SK-N-SH treated with all-trans-retinoic acid at 6 μM for 48 hours (cell line): ENCODE results near the gene PDCL3.

Source experiments
- ARNTL ChIP-seq: fragments of 450-650 bp; formaldehyde crosslinking; IDR thresholded peaks from 2 replicates; pipeline ENCODE4 v1.5.0; 2020; ENCODE audit warnings: low read depth, mild to moderate bottlenecking, moderate library complexity, borderline replicate concordance
- PATZ1 ChIP-seq: fragments of 250-450 bp; sonication (Bioruptor Pico); IDR thresholded peaks from 2 replicates; pipeline ENCODE4 v1.8.0; 2020; ENCODE audit warnings: mild to moderate bottlenecking, moderate library complexity, borderline replicate concordance
- TOX ChIP-seq: fragments of 250-450 bp; sonication (Bioruptor Pico); IDR thresholded peaks from 2 replicates; pipeline ENCODE4 v1.8.0; 2021; ENCODE audit warnings: mild to moderate bottlenecking, moderate library complexity, borderline replicate concordance
- ZFP30 ChIP-seq: fragments of 450-650 bp; formaldehyde crosslinking; IDR thresholded peaks from 2 replicates; pipeline ENCODE4 v1.5.0; 2022; ENCODE audit warnings: mild to moderate bottlenecking, moderate library complexity
- TF ChIP-seq, protein P1 (sequence below): fragments of 250-450 bp; sonication (Bioruptor Pico); IDR thresholded peaks from 2 replicates; pipeline ENCODE4 v1.5.0; 2020; ENCODE audit warnings: mild to moderate bottlenecking, moderate library complexity

- TF ChIP-seq, protein P1, sequence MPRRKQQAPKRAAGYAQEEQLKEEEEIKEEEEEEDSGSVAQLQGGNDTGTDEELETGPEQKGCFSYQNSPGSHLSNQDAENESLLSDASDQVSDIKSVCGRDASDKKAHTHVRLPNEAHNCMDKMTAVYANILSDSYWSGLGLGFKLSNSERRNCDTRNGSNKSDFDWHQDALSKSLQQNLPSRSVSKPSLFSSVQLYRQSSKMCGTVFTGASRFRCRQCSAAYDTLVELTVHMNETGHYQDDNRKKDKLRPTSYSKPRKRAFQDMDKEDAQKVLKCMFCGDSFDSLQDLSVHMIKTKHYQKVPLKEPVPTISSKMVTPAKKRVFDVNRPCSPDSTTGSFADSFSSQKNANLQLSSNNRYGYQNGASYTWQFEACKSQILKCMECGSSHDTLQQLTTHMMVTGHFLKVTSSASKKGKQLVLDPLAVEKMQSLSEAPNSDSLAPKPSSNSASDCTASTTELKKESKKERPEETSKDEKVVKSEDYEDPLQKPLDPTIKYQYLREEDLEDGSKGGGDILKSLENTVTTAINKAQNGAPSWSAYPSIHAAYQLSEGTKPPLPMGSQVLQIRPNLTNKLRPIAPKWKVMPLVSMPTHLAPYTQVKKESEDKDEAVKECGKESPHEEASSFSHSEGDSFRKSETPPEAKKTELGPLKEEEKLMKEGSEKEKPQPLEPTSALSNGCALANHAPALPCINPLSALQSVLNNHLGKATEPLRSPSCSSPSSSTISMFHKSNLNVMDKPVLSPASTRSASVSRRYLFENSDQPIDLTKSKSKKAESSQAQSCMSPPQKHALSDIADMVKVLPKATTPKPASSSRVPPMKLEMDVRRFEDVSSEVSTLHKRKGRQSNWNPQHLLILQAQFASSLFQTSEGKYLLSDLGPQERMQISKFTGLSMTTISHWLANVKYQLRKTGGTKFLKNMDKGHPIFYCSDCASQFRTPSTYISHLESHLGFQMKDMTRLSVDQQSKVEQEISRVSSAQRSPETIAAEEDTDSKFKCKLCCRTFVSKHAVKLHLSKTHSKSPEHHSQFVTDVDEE (CRISPR knock-in tag): no peak
- TF ChIP-seq ZFP30 (CRISPR knock-in tag) (no peak), PATZ1 (CRISPR knock-in tag) (no peak), TOX (CRISPR knock-in tag) (no peak), ARNTL (CRISPR knock-in tag) (no peak)
These were observed 51.7 kb downstream of the PDCL3 start for GRCh38 chr2:100614455-100615000.
